ENCODE data around the gene PSMC2.

Gene PSMC2

GRCh38 chr7:103347507-103348267, at the start of gene PSMC2:
PSMC2 (plus strand) TSS chr7:103347643; CDS start chr7:103347712, 69 bp downstream.
- peak; percentile 59 to 61 for DNase-seq (ENCODE audit: low read depth in 1 of 2, low spot score in 1 of 2)

- DNase-seq (ENCODE audit: low read depth in 1 of 2, low spot score in 1 of 2), result no peak
Observed at GRCh38 chr7:103297837-103298179, 49.6 kb upstream of the PSMC2 start.

DNA sequence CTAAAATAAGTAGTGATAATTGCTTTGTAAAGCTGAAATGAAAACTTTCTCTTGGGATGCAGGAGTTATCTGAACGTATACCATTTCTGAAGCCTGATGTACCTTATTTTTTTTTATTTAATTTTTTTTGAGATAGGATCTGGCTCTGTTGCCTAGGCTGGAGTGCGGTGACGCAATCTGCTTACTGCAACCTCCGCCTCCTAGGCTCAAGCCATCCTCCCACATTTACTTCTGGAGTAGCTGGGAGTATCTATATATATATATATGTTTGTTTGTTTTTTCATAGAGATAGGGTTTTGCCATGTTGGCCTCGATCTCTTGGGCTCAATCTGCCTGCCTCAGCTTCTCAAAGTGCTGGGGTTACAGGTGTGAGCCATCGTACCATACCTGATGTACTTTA, 47.8 kb upstream of the PSMC2 start:
- no peak for DNase-seq (ENCODE audit: low read depth in 1 of 2, low spot score in 1 of 2)

DNA sequence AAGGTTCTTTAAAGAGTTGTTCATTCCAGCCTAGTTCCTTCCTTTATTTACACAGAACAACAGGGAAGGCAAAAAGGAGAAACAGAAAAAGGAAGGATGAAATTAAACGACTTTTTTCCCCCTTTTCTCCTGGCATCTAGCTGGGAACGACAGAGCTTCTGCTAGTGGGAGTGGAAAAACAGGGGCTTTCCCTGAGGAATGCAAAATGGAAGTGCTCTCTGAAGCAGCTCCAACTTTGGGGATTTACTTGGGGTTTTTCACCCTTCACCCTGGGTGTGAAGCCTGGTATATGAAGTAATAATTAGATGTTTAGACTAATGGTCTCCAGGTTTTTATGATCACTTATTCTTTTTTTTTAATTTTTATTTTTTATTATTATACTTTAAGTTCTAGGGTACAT, 46.0 kb upstream of the PSMC2 start:
- DNase-seq (ENCODE audit: low read depth in 1 of 2, low spot score in 1 of 2), result no peak

DNA sequence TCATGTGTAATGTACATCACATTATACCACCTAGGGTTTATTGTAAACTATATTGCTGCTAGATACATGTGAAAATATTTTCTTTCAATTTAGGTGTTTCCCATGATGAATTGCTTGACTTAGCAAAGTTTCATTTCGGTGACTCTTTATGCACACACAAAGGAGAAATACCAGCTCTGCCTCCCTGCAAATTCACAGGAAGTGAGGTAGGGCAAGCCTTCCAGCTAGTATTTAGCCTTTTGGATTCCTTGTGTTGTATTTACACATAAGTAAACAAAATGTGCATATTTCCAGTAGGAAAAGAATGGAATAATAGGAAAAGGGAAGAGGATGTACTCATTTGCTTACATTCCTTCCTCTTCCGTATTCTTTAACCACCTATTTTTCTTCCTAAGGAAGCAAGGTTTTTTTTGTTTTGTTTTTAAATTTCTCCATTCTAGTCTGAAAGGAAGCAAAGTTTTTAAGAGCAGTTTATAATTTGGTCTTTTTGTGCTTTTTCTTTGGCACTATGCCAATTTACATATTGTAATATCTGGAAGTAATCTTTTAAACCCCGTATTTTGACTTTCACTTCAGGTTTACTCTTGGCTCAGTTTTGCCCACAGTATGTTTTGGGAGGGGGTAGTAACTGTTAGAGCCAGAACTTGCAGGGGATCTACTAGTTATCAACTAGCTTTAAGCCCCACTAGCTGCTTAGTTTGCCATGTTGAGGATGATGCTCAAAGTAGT, 39.8 kb upstream of the PSMC2 start:
- no peak for DNase-seq (ENCODE audit: low read depth in 1 of 2, low spot score in 1 of 2)

GRCh38 chr7:103314852-103315251, 32.6 kb upstream of the PSMC2 start:
- DNase-seq (ENCODE audit: low read depth in 1 of 2, low spot score in 1 of 2), result no peak

- DNase-seq (ENCODE audit: low read depth in 1 of 2, low spot score in 1 of 2), result no peak
Observed at GRCh38 chr7:103316380-103316941, 31.0 kb upstream of the PSMC2 start.

GRCh38 chr7:103317009-103317408, 30.4 kb upstream of the PSMC2 start:
- no peak for DNase-seq (ENCODE audit: low read depth in 1 of 2, low spot score in 1 of 2)

- no peak for DNase-seq (ENCODE audit: low read depth in 1 of 2, low spot score in 1 of 2)
Observed at GRCh38 chr7:103325744-103326143, 21.7 kb upstream of the PSMC2 start.

DNA sequence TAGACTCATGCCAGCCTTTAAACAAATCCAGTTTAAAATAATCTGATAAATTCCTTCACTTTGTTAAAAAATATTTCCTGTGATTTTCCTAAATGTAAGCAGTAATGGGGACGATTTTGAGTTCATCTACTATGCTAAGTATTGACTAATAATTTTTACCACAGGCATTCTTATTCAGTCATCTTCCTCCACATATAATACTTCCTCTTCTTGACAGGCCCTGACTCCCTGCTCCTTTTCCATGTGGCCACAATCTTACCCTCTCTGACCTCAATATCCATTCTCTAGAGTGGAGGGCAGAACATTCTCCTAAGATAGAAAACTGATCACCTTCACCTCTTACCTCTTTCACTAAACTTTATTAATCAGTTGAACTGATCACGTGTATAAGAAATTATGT, 10.7 kb upstream of the PSMC2 start:
- DNase-seq (ENCODE audit: low read depth in 1 of 2, low spot score in 1 of 2), result no peak

GRCh38 chr7:103338864-103339263, 8.6 kb upstream of the PSMC2 start:
- no peak for DNase-seq (ENCODE audit: low read depth in 1 of 2, low spot score in 1 of 2)

- DNase-seq (ENCODE audit: low read depth in 1 of 2, low spot score in 1 of 2), result no peak
Observed at GRCh38 chr7:103341466-103341865, 6.0 kb upstream of the PSMC2 start.

DNA sequence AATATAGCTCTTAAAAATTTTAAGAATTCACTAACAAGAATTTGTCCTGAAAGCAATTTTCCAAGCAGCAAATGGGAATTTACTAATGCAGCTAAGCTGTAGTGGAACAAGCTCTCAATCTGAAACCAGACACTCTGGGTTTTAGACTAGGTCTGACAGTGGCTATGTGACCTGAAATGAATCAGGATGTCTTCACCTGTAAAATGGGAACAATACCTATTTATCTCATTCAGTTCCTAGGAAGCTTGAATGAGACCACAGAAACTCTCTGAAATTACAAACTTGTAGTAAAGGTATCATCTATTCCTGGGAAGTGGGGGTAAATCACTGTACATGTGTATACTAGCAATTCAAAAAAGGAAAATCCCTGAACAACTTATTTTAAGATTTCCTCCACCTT, 4.1 kb upstream of the PSMC2 start:
- DNase-seq (ENCODE audit: low read depth in 1 of 2, low spot score in 1 of 2), result no peak

GRCh38 chr7:103343758-103344452, 3.5 kb upstream of the PSMC2 start:
- DNase-seq (ENCODE audit: low read depth in 1 of 2, low spot score in 1 of 2), result peak; percentile 8 to 10

GRCh38 chr7:103344453-103345149, 2.8 kb upstream of the PSMC2 start, which contains the start of gene DNAJC2:
DNAJC2 (minus strand) TSS chr7:103344767; CDS start chr7:103344622, 145 bp downstream.
- DNase-seq (ENCODE audit: low read depth in 1 of 2, low spot score in 1 of 2), result peak; percentile 68

- no peak for DNase-seq (ENCODE audit: low read depth in 1 of 2, low spot score in 1 of 2)
Observed at GRCh38 chr7:103346396-103346795, 1.0 kb upstream of the PSMC2 start.

DNA sequence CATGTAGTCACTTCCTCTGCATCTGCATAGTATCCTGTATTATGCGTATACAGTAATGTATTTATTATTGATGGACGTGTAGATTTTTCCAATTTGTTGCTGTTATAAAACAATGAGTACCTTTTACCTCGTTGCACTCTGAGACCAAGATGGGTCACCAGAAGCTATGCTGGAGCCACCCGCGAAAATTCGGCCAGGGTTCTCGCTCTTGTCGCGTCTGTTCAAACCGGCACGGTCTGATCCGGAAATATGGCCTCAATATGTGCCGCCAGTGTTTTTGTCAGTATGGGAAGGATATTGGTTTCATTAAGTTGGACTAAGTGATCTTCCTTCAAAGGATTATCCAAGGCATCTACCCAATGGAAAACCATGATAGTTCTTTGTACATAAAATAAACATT, 1.0 kb downstream of the PSMC2 start:
- DNase-seq (ENCODE audit: low read depth in 1 of 2, low spot score in 1 of 2), result no peak

- DNase-seq (ENCODE audit: low read depth in 1 of 2, low spot score in 1 of 2), result no peak
Observed at GRCh38 chr7:103348959-103349358, 1.5 kb downstream of the PSMC2 start.

- no peak for DNase-seq (ENCODE audit: low read depth in 1 of 2, low spot score in 1 of 2)
Observed at GRCh38 chr7:103349805-103350204, 2.4 kb downstream of the PSMC2 start.

GRCh38 chr7:103369432-103369831, 22.0 kb downstream of the PSMC2 start:
- DNase-seq (ENCODE audit: low read depth in 1 of 2, low spot score in 1 of 2), result no peak

Data from stimulated activated CD4-positive, alpha-beta T cell treated with anti-CD3 and anti-CD28 coated beads, Interleukin-15, amount 100 ng/mL, for 1 hour (primary cell).